Common myeloid progenitor, CD34-positive (primary cell): ENCODE data around the gene KCNMB1.

Source experiments
- CTCF ChIA-PET: fragments of 350-600 bp; sonication (Branson Sonifier 250); formaldehyde crosslinking; loops from one replicate; lab custom pipeline; 2021; ENCODE audit warnings: antibody characterized with exemption; lab: Charles Lee
- POLR2A ChIA-PET: fragments of 350-600 bp; sonication (Branson Sonifier 250); formaldehyde crosslinking; loops from one replicate; lab custom pipeline; 2021; ENCODE audit warnings: antibody characterized with exemption; lab: Charles Lee
- DNase-seq, 3 donors: peaks; one replicate each; pipeline versions ENCODE4 v3.0.0 to v3.0.0-alpha.2; 2013
- H3K27ac ChIP-seq, 2 experiments: 1 replicate in 1 of 2; 2 replicates in 1 of 2; pipeline ENCODE4 v1.7.0; 2013; ENCODE audit warnings: inconsistent platforms in 2 of 2, low read length in 2 of 2, mild to moderate bottlenecking in 2 of 2, low read depth in 1 of 2, moderate library complexity in 1 of 2; ENCODE audit not compliant: severe bottlenecking in 2 of 2, insufficient read depth in 1 of 2, poor library complexity in 1 of 2
- H3K27me3 ChIP-seq, 5 experiments: replicated peaks in 2 of 5; 1 replicate in 3 of 5; 2 replicates in 2 of 5; pipeline versions ENCODE4 v1.6.1 to v1.7.0; 2013; ENCODE audit warnings: low read length in 4 of 5, mild to moderate bottlenecking in 2 of 5, moderate library complexity in 2 of 5, inconsistent platforms in 1 of 5; ENCODE audit not compliant: insufficient read depth in 5 of 5, control insufficient read depth in 4 of 5
- H3K36me3 ChIP-seq, 4 experiments: 1 replicate in 2 of 4; 2 replicates in 2 of 4; pipeline versions ENCODE4 v1.6.1 to v1.7.0; 2013; ENCODE audit warnings: low read length in 3 of 4, control low read depth in 1 of 4, mild to moderate bottlenecking in 1 of 4; ENCODE audit not compliant: control insufficient read depth in 4 of 4, insufficient read depth in 4 of 4
- H3K4me1 ChIP-seq, 4 experiments: 1 replicate in 3 of 4; 2 replicates in 1 of 4; pipeline versions ENCODE4 v1.6.1 to v1.7.1; 2013; ENCODE audit warnings: low read length in 3 of 4, mild to moderate bottlenecking in 3 of 4, control low read depth in 1 of 4, inconsistent platforms in 1 of 4, moderate library complexity in 1 of 4; ENCODE audit not compliant: control insufficient read depth in 4 of 4, insufficient read depth in 4 of 4; ENCODE audit errors: control extremely low read depth in 1 of 4
- H3K4me3 ChIP-seq, 7 experiments: 1 replicate in 4 of 7; 2 replicates in 3 of 7; pipeline versions ENCODE4 v1.5.1 to v1.7.0; 2013; ENCODE audit warnings: mild to moderate bottlenecking in 7 of 7, low read length in 6 of 7, moderate library complexity in 6 of 7, inconsistent platforms in 2 of 7, low read depth in 2 of 7, control low read depth in 1 of 7; ENCODE audit not compliant: insufficient read depth in 4 of 7, control insufficient read depth in 1 of 7; ENCODE audit errors: extremely low read depth in 1 of 7
- H3K9me3 ChIP-seq, 5 experiments: 1 replicate in 4 of 5; 2 replicates in 1 of 5; pipeline versions ENCODE4 v1.6.1 to v1.7.1; 2013; ENCODE audit warnings: low read length in 4 of 5, mild to moderate bottlenecking in 2 of 5, inconsistent platforms in 1 of 5, low read depth in 1 of 5, moderate library complexity in 1 of 5; ENCODE audit not compliant: control insufficient read depth in 4 of 5, insufficient read depth in 2 of 5; ENCODE audit errors: control extremely low read depth in 1 of 5
- WGBS: methylation state at CpG from one replicate; pipeline ENCODE4 v1.1.5; 2013; ENCODE audit not compliant: insufficient coverage; 5-methylcytosine and 5-hydroxymethylcytosine counted together

The KCNMB1 gene

DNA sequence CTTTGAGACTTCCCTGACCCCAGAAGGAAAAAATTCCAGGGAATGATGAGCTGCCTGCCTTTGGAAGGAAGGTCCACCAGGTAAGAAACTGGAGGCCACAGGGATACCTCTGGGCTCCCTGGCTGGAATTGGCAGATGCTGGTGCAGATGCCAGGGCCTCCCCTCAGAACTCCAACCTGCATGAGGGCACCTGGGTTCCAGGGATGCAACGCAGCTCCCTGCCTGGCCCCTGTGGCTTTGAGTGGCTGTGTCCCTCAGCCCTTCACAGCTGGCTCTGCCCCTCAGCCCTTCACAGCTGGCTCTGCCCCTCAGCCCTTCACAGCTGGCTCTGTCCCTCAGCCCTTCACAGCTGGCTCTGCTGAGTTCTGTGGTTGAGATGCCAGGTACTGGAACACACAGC, 13.9 kb downstream of the KCNMB1 start:
- CTCF ChIA-PET, result no interaction called here
- POLR2A ChIA-PET, result no interaction called here

DNA sequence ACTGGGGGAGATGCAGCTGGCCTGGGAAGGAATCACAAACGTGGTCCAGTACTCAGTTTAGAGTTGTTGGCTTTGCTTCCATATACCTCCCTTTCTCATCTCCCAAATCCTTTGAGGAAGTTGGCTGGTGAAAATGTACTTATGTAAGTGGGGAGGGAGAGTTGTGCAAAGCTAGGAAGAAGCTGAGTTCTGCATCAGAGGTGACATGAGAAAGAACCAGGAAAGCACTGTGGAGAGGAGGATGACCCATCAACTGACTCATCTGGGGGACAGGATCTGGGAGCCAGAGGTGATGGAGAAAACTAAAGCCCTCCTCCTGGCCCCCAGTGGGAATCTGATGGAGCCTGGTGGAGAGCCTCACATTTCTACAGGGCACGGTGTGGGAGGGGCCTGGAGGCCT, 16.2 kb downstream of the KCNMB1 start:
- no peak overlapping the region for H3K27ac ChIP-seq
- H3K4me3 ChIP-seq, result no peak overlapping the region
- H3K36me3 ChIP-seq, result no peaks in the 10 kb centered on the region
- ChIA-PET CTCF (interaction anchor here (1.0 kb wide), 1 partner anchor 12 kb away, joined by 3 read pairs; no protein-coding TSS in a partner anchor), POLR2A (no interaction called here)
- no peaks in the 10 kb centered on the region for H3K27me3 ChIP-seq
- WGBS, result no CpG with 5 or more reads among the region's 2 CpGs
- no peak for DNase-seq
- H3K9me3 ChIP-seq, result no peaks in the 10 kb centered on the region
- no peaks in the 10 kb centered on the region for H3K4me1 ChIP-seq

More for the DNA sequence above, 13.9 kb downstream of the KCNMB1 start:
- H3K27ac ChIP-seq, result no peak overlapping the region
- no peaks in the 10 kb centered on the region for H3K36me3 ChIP-seq
- no peaks in the 10 kb centered on the region for H3K4me1 ChIP-seq
- H3K9me3 ChIP-seq, result no peaks in the 10 kb centered on the region
- no peak overlapping the region for H3K4me3 ChIP-seq
- no peaks in the 10 kb centered on the region for H3K27me3 ChIP-seq
- no peak for DNase-seq
- no CpG with 5 or more reads among the region's 1 CpG for WGBS

DNA sequence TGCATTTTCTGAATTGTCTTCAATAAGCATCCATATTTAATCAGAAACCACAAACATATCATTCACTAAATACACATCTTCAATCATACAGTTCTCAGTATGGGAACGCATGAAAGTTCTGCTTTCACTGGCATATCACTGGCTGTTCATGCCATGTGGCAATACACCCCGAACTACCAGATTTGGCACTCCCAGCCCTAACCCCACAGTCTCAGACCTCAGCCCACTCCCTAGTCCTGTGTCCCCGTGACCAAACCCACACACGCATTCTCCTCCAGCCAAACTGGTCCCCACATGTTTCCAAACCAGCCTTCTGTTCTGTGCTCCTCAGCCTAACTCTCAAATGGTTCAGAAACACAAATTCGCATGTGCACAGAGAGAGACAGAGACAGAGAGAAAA, 20.6 kb downstream of the KCNMB1 start:
- WGBS, result 94% methylated on average over 3 of the region's 5 CpGs
- H3K27me3 ChIP-seq, result no peaks in the 10 kb centered on the region
- no peak for DNase-seq
- H3K4me1 ChIP-seq, result peaks cover 0 to 17% (median 1%) of the 10 kb centered on the region in 4 experiments
- H3K27ac ChIP-seq, result no peak overlapping the region
- H3K4me3 ChIP-seq, result no peak overlapping the region
- H3K9me3 ChIP-seq, result no peaks in the 10 kb centered on the region
- ChIA-PET CTCF (interaction anchor here (1.0 kb wide), 1 partner anchor 11 kb away, joined by 3 read pairs; no protein-coding TSS in a partner anchor), POLR2A (no interaction called here)
- H3K36me3 ChIP-seq, result no peaks in the 10 kb centered on the region

DNA sequence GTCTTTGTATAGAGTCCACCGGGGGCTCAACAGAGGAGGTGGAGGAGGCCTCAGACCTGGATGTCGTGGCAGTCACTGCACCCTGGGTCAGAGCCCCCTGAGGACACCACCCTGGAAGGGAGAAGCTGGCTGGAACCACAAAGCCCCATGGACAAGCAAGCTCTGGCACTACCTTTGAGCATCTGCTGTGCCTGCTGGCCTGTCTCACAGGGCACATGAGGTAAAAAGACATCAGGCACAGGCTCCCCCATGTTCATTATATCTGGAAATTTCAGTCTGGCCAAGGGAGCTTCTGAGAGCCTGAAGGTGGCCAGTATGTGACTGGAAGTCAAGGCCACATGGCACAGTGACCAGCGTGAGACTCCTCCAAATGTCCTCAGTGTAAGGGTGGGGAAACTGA, 22.9 kb downstream of the KCNMB1 start:
- WGBS, result 95% methylated on average over 3 of the region's 3 CpGs
- Histone ChIP-seq H3K27ac (no peak overlapping the region), H3K9me3 (no peaks in the 10 kb centered on the region), H3K4me3 (no peak overlapping the region), H3K27me3 (no peaks in the 10 kb centered on the region), H3K4me1 (peaks cover 8 to 40% (median 18%) of the 10 kb centered on the region in 4 experiments), H3K36me3 (no peaks in the 10 kb centered on the region)
- POLR2A ChIA-PET, result interaction anchor here (0.6 kb wide), 1 partner anchor 77 kb away, joined by 5 read pairs; no protein-coding TSS in a partner anchor
- DNase-seq, result no peak
- CTCF ChIA-PET, result interaction anchor here (1.0 to 1.6 kb wide), 3 partner anchors 9 to 92 kb away, joined by 3 to 5 read pairs (median 4); no protein-coding TSS in a partner anchor

DNA sequence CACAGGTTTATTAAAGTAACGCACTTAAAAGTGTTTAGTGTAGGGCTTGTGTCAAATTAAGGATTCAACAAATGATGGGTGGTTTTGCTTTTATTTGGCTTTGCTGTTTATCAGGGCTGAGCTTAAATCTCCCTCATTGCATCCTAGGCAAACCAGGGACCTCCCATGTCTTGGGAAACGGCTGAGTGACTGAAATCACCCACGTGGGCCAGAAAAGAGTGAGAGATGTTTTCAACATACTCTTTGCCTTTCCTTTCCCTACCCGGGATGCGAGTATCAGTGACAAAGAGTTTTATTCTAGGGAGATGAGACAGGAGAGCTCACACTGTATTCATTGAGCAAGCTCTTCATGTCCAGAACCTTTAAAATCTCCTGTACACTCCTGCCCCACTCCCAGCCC, 23.3 kb downstream of the KCNMB1 start:
- ChIA-PET POLR2A (interaction anchor here (0.6 kb wide), 1 partner anchor 76 kb away, joined by 5 read pairs; no protein-coding TSS in a partner anchor), CTCF (interaction anchor here (1.0 to 1.6 kb wide), 4 partner anchors 8 to 92 kb away, joined by 3 to 5 read pairs (median 4); no protein-coding TSS in a partner anchor)
- WGBS, result 97% methylated on average over 5 of the region's 5 CpGs
- H3K9me3 ChIP-seq, result no peaks in the 10 kb centered on the region
- no peaks in the 10 kb centered on the region for H3K36me3 ChIP-seq
- no peak overlapping the region for H3K4me3 ChIP-seq
- H3K4me1 ChIP-seq, result peaks cover 8 to 44% (median 22%) of the 10 kb centered on the region in 4 experiments
- no peak for DNase-seq
- no peak overlapping the region for H3K27ac ChIP-seq
- H3K27me3 ChIP-seq, result no peaks in the 10 kb centered on the region

DNA sequence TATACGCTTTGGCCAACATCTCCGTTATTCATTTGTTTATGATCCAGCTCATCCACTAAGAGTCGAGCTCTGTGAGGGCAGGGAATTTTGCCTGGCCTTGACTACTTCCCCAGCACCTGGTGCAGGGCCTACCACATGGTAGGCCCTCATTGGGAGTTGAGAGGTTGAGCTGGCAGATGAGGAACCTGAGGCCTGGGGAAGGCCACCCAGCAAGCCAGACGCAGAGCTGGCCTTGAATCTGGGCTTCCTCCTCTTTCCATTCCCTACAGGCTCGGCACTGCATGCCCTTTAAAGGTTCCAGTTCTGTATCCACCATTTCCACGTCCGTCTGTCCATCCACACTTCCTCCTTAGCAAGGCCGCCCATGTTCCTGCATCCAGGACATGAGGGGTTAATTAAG, 24.2 kb downstream of the KCNMB1 start:
- H3K4me3 ChIP-seq, result no peak overlapping the region
- no peak overlapping the region for H3K27ac ChIP-seq
- H3K4me1 ChIP-seq, result peaks cover 8 to 52% (median 30%) of the 10 kb centered on the region in 4 experiments
- H3K36me3 ChIP-seq, result no peaks in the 10 kb centered on the region
- no peaks in the 10 kb centered on the region for H3K27me3 ChIP-seq
- DNase-seq, result no peak
- CTCF ChIA-PET, result interaction anchor here (0.6 to 1.6 kb wide), 5 partner anchors 15 to 61 kb away, joined by 3 to 4 read pairs (median 3); no protein-coding TSS in a partner anchor
- WGBS, result 100% methylated on average over 5 of the region's 8 CpGs
- no peaks in the 10 kb centered on the region for H3K9me3 ChIP-seq
- POLR2A ChIA-PET, result no interaction called here

DNA sequence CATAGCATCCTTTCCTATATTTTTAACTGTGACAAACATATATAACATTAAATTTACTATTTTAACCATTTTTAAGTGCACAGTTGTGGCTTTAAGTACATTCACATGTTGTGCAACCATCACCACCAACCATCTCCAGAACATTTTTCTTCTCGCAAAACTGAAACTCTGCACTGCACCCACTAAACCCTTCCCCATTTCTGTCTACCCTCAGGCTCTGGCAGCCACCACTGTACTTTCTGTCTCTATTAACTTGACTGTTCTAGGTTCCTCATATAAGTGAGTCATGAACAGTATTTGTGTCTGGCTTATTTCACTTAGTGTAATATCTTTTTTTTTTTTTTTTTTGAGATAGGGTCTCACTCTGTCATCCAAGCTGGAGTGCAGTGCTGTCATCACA, 25.5 kb downstream of the KCNMB1 start:
- DNase-seq, result peak; percentile 13 to 85 (median 80)
- Histone ChIP-seq H3K27me3 (no peaks in the 10 kb centered on the region), H3K36me3 (no peaks in the 10 kb centered on the region), H3K4me3 (no peak overlapping the region), H3K27ac (no peak overlapping the region), H3K9me3 (no peaks in the 10 kb centered on the region), H3K4me1 (peaks cover 10 to 66% (median 44%) of the 10 kb centered on the region in 4 experiments)
- ChIA-PET POLR2A (interaction anchor here (0.6 kb wide), 1 partner anchor 32 kb away, joined by 4 read pairs; no protein-coding TSS in a partner anchor), CTCF (no interaction called here)
- no CpG with 5 or more reads among the region's 1 CpG for WGBS
